K562 (cell line): ENCODE results near the gene EGFL7. TPM values are rescaled to one million over a fixed set of nuclear protein-coding genes. Genes with fewer than 3 reads are reported as not detected.

Source experiments
- ATF3 ChIP-seq, 2 experiments: fragments of 450-650 bp in 1 of 2; sonication (generic) in 1 of 2; formaldehyde crosslinking in 1 of 2; IDR thresholded peaks in 1 of 2; conservative IDR thresholded peaks in 1 of 2; 2 replicates each; pipeline versions ENCODE4 v1.6.1 to v1.8.1; 2016 to 2023; ENCODE audit warnings: mild to moderate bottlenecking in 2 of 2, moderate library complexity in 2 of 2, inconsistent platforms in 1 of 2, missing genetic modification reagents in 1 of 2
- DEAF1 ChIP-seq: fragments of 450-650 bp; formaldehyde crosslinking; IDR thresholded peaks from 2 replicates; pipeline ENCODE4 v1.4.0; 2020; ENCODE audit warnings: mild to moderate bottlenecking, moderate library complexity
- ETS1 ChIP-seq: conservative IDR thresholded peaks from 2 replicates; pipeline ENCODE4 v1.6.1; 2011; ENCODE audit warnings: low read depth, mild to moderate bottlenecking, low read length; ENCODE audit not compliant: control insufficient read depth
- MECOM ChIP-seq: fragments of 250-450 bp; sonication (Bioruptor Pico); IDR thresholded peaks from 2 replicates; pipeline ENCODE4 v1.8.0; 2022; ENCODE audit warnings: inconsistent platforms
- SETDB1 ChIP-seq: IDR thresholded peaks from one replicate; pipeline ENCODE4 v1.6.1; 2012; ENCODE audit warnings: low read length, control low read depth, inconsistent platforms
- TEAD1 ChIP-seq, 2 experiments: fragments of 450-650 bp in 1 of 2; sonication (generic) in 1 of 2; formaldehyde crosslinking; IDR thresholded peaks; 2 replicates each; pipeline versions ENCODE4 v1.4.0 to v1.8.0; 2020 to 2022; ENCODE audit warnings: mild to moderate bottlenecking in 2 of 2, missing genetic modification reagents in 1 of 2
- TFAP4 ChIP-seq: sonication (generic); formaldehyde crosslinking; IDR thresholded peaks from 2 replicates; pipeline ENCODE4 v1.8.0; 2022; ENCODE audit warnings: missing genetic modification reagents, mild to moderate bottlenecking, moderate library complexity, borderline replicate concordance
- TSHZ1 ChIP-seq: fragments of 250-450 bp; sonication (Bioruptor Pico); IDR thresholded peaks from 2 replicates; pipeline ENCODE4 v1.4.0; 2020; ENCODE audit warnings: mild to moderate bottlenecking, moderate library complexity
- U2AF1 ChIP-seq: fragments of 200-400 bp; formaldehyde crosslinking; optimal IDR thresholded peaks from 2 replicates; pipeline ENCODE3; 2017; ENCODE audit warnings: mild to moderate bottlenecking, low read depth, low read length, moderate library complexity
- ZBED1 ChIP-seq: IDR thresholded peaks from 2 replicates; pipeline ENCODE4 v1.6.1; 2014
- ZBTB5 ChIP-seq: fragments of 450-650 bp; IDR thresholded peaks from 2 replicates; pipeline ENCODE4 v1.6.1; 2017; ENCODE audit warnings: antibody characterized with exemption
- ZNF124 ChIP-seq: sonication (generic); formaldehyde crosslinking; IDR thresholded peaks from 2 replicates; pipeline ENCODE4 v1.8.1; 2022; ENCODE audit warnings: missing genetic modification reagents
- polyA plus RNA-seq, 8 experiments: library from polyadenylated mRNA; depleted of rRNA in 4 of 8; stranded (reverse) in 5 of 8; unstranded in 3 of 8; fragments of >200 nt; fragmentation: Nextera tagmentation in 2 of 8; fragmentation: Illumina TruSeq in 1 of 8; extraction: Ambion mirVana in 2 of 8; extraction: Trizol in 1 of 8; gene quantifications; 2 replicates each; pipeline versions ENCODE4 v1.2.1 to v1.2.3, GENCODE V29; 2011 to 2014; ENCODE audit warnings: inconsistent platforms in 1 of 8, missing spikeins in 1 of 8
- total RNA-seq, 7 experiments: library from RNA; depleted of rRNA in 6 of 7; stranded (reverse); fragments of >200 nt in 6 of 7; fragmentation: Illumina TruSeq in 2 of 7; extraction: Trizol in 2 of 7; gene quantifications; 2 replicates each; pipeline versions ENCODE4 v1.2.1 to v1.2.3, GENCODE V29; 2011 to 2021; ENCODE audit warnings: low replicate concordance in 1 of 7

Gene EGFL7
- total and polyA plus RNA-seq, 9 of the 15 experiments (the other 6 are each of a cell fraction or from before 2014, with no cell fraction given) = 1.5 to 286 (median 55.5) TPM

- TF ChIP-seq ETS1 (no peak; the same call in 1 of the 2 replicates), U2AF1 (no peak), TFAP4 (CRISPR knock-in tag) (peak; percentile 91), MECOM (CRISPR knock-in tag) (no peak), ATF3 (IDR thresholded peaks at IDR 0.05) (no peak), ATF3 (CRISPR knock-in tag; conservative IDR thresholded peaks at IDR 0.05) (no peak), DEAF1 (CRISPR knock-in tag) (peak; percentile 33), ZNF124 (no peak), TSHZ1 (CRISPR knock-in tag) (no peak), ZBED1 (no peak), TEAD1 (CRISPR knock-in tag; IDR thresholded peaks at IDR 0.05) (no peak), ZBTB5 (no peak), SETDB1 (no peak)
Measured at GRCh38 chr9:136645903-136646754, 16.6 kb upstream of the EGFL7 start (continued).
